ENCODE measurements around the gene SCN3A. TPM values are rescaled to one million over a fixed set of nuclear protein-coding genes. Genes with fewer than 3 reads are reported as not detected.

SCN3A gene
- total RNA-seq, 4 donors from 2014 or later = 0.17 to 0.97 (median 0.38) TPM

DNA sequence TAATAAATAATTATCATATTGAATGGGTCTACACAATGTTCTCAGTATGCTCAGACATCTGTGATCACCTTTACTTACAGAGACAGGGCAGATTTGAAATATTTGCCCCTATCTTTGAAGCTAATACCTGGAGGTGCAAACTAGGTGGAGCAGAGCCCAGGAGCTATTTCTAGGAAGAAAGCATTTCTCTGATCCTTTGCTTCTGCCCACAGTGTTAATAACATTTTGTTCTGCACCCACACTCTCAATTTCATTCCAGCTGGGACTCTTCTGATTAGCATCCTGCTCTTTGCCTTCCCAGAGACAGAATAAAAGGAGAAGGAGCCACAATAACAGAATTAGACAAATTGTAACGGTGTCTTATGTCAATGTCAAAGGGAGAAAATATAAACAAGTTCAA lies 23.7 kb upstream of the SCN3A start:
- no peak for DNase-seq (ENCODE audit: low spot score in 2 of 2)
- no peak overlapping the region for H3K4me3 ChIP-seq
- H3K27me3 ChIP-seq = no peaks in the 10 kb centered on the region
- H3K9me3 ChIP-seq = no peaks in the 10 kb centered on the region
- no peaks in the 10 kb centered on the region for H3K4me1 ChIP-seq
- no peak overlapping the region for H3K27ac ChIP-seq
- WGBS = 89% methylated on average over 1 of the region's 1 CpG
- TF ChIP-seq POLR2AphosphoS5 (IDR thresholded peaks at IDR 0.05) = no peak
- no peak for TF ChIP-seq EP300 (IDR thresholded peaks at IDR 0.05)
- TF ChIP-seq, protein P1, sequence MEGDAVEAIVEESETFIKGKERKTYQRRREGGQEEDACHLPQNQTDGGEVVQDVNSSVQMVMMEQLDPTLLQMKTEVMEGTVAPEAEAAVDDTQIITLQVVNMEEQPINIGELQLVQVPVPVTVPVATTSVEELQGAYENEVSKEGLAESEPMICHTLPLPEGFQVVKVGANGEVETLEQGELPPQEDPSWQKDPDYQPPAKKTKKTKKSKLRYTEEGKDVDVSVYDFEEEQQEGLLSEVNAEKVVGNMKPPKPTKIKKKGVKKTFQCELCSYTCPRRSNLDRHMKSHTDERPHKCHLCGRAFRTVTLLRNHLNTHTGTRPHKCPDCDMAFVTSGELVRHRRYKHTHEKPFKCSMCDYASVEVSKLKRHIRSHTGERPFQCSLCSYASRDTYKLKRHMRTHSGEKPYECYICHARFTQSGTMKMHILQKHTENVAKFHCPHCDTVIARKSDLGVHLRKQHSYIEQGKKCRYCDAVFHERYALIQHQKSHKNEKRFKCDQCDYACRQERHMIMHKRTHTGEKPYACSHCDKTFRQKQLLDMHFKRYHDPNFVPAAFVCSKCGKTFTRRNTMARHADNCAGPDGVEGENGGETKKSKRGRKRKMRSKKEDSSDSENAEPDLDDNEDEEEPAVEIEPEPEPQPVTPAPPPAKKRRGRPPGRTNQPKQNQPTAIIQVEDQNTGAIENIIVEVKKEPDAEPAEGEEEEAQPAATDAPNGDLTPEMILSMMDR (IDR thresholded peaks at IDR 0.05) = no peak
- no peak for TF ChIP-seq POLR2A (IDR thresholded peaks at IDR 0.05)
- no peaks in the 10 kb centered on the region for H3K36me3 ChIP-seq

DNA sequence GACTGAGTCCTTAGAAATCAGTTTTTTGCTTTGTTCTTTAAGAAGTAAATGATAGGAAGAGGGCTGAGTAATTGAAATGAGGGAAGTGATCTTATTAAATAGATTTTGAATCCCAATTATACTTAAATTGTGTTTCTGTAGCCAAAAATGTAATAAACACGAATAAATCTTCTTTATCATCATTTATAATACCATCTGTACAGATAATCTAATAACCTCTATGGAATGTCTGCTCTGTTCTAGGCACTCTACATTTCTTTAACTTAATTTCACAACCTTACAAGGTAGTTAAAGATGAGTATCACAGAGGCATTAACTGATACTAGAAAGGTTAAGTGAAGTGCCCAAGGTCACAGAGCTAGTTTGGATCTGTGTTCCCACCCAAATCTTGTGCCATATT lies 21.1 kb upstream of the SCN3A start:
- TF ChIP-seq POLR2A (IDR thresholded peaks at IDR 0.05) (no peak), EP300 (IDR thresholded peaks at IDR 0.05) (no peak), POLR2AphosphoS5 (IDR thresholded peaks at IDR 0.05) (no peak)
- TF ChIP-seq, protein P1 (IDR thresholded peaks at IDR 0.05) = no peak
- H3K27ac ChIP-seq = no peak overlapping the region
- no peaks in the 10 kb centered on the region for H3K4me1 ChIP-seq
- no peaks in the 10 kb centered on the region for H3K27me3 ChIP-seq
- 42% methylated on average over 1 of the region's 1 CpG for WGBS
- no peak for DNase-seq (ENCODE audit: low spot score in 2 of 2)
- no peaks in the 10 kb centered on the region for H3K36me3 ChIP-seq
- H3K4me3 ChIP-seq = no peak overlapping the region
- no peaks in the 10 kb centered on the region for H3K9me3 ChIP-seq

DNA sequence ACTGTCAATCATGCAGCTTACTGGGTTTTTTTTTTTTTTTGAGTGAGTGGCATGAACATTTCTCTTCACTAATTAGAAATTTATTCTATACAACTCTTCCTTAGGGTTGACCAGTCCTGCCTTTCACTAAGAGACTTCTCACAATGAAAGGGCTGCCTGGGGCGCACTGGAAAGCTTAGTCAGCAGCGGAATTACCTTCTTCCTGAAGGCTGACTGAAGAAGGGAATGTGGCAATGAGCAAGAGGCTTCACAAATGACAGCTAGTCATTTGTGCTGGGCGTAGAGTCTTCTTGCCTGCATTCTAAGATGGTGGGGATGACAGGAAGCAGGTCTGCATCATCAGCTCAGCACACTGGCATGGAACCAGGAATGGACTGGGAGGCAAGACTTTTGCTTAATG lies 15.6 kb upstream of the SCN3A start:
- Histone ChIP-seq H3K36me3 (no peaks in the 10 kb centered on the region), H3K27me3 (no peaks in the 10 kb centered on the region), H3K27ac (no peak overlapping the region), H3K4me1 (no peaks in the 10 kb centered on the region), H3K9me3 (no peaks in the 10 kb centered on the region), H3K4me3 (no peak overlapping the region)
- TF ChIP-seq, protein P1 (IDR thresholded peaks at IDR 0.05) = no peak
- TF ChIP-seq POLR2AphosphoS5 (IDR thresholded peaks at IDR 0.05) (no peak), POLR2A (IDR thresholded peaks at IDR 0.05) (no peak), EP300 (IDR thresholded peaks at IDR 0.05) (no peak)
- DNase-seq (ENCODE audit: low spot score in 2 of 2) = no peak
- 66% methylated on average over 3 of the region's 3 CpGs for WGBS

DNA sequence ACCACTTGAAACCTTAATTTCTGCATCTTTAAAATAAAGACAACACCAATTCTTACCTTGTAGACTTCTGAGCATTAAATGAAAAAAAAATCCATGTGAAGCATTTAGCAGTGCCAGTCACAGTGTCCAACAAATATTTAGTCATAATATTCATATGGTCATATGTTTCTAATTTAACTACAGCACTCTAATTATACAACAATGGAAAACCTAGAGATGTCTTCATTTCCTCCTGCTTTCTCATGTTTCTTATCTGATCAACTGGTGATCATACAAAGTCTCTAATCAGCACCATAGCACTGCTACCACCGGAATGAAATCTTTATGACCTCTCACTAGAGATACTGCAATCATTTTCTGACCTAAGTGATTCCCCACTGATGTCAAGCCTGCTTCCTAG lies 10.2 kb upstream of the SCN3A start:
- no peak for DNase-seq (ENCODE audit: low spot score in 2 of 2)
- 38% methylated on average over 1 of the region's 1 CpG for WGBS
- H3K27me3 ChIP-seq = no peaks in the 10 kb centered on the region
- no peaks in the 10 kb centered on the region for H3K36me3 ChIP-seq
- no peak overlapping the region for H3K27ac ChIP-seq
- H3K9me3 ChIP-seq = no peaks in the 10 kb centered on the region
- TF ChIP-seq, protein P1 (IDR thresholded peaks at IDR 0.05) = no peak
- TF ChIP-seq POLR2A (IDR thresholded peaks at IDR 0.05) = no peak
- TF ChIP-seq POLR2AphosphoS5 (IDR thresholded peaks at IDR 0.05) = no peak
- TF ChIP-seq EP300 (IDR thresholded peaks at IDR 0.05) = no peak
- H3K4me3 ChIP-seq = no peak overlapping the region
- H3K4me1 ChIP-seq = no peaks in the 10 kb centered on the region

DNA sequence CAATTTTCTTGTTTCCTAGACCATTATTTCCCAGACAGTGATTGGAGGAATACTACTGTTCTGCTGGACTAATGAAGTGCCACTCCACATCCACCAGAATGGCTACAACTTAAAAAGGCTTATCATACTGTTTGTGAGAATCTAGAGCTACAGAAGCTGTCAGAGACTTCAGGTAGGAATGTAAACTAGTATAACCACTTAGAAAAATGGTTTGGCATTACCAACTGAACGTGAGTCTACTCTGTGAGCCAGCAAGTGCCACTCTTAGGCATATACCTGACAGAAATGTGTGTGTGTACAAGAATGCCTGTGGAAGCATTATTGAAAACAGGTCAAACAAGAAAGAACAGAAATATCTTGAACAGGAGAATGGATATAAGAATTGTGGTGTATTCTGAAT lies 4.2 kb upstream of the SCN3A start:
- H3K27ac ChIP-seq = no peak overlapping the region
- no peaks in the 10 kb centered on the region for H3K9me3 ChIP-seq
- no peaks in the 10 kb centered on the region for H3K36me3 ChIP-seq
- DNase-seq (ENCODE audit: low spot score in 2 of 2) = no peak
- H3K27me3 ChIP-seq = no peaks in the 10 kb centered on the region
- TF ChIP-seq, protein P1 (IDR thresholded peaks at IDR 0.05) = no peak
- TF ChIP-seq POLR2A (IDR thresholded peaks at IDR 0.05) = no peak
- TF ChIP-seq POLR2AphosphoS5 (IDR thresholded peaks at IDR 0.05) = no peak
- TF ChIP-seq EP300 (IDR thresholded peaks at IDR 0.05) = no peak
- 59% methylated on average over 1 of the region's 1 CpG for WGBS
- H3K4me1 ChIP-seq = no peaks in the 10 kb centered on the region
- no peak overlapping the region for H3K4me3 ChIP-seq
